Liver (tissue), 9 donors: ENCODE data around the gene CKMT2. TPM values are rescaled to one million over a fixed set of nuclear protein-coding genes. Genes with fewer than 3 reads are reported as not detected.
A peak's percentile ranks its signal among the peaks of the same experiment; 100 is the strongest.

Source experiments
- DNase-seq: peaks from one replicate; pipeline ENCODE4 v3.0.0-alpha.2; 2017; ENCODE audit warnings: low spot score
- H3K27ac ChIP-seq, 2 donors: one replicate each; pipeline ENCODE4 v1.7.0; 2013; ENCODE audit warnings: inconsistent platforms in 2 of 2, low read length in 2 of 2, control low read depth in 1 of 2, low read depth in 1 of 2, mild to moderate bottlenecking in 1 of 2
- H3K27me3 ChIP-seq, 4 donors: one replicate each; pipeline versions ENCODE4 v1.6.1 to v1.7.0; 2013; ENCODE audit warnings: low read length in 3 of 4, inconsistent platforms in 1 of 4, mild to moderate bottlenecking in 1 of 4, moderate library complexity in 1 of 4; ENCODE audit not compliant: control insufficient read depth in 4 of 4, insufficient read depth in 4 of 4
- H3K36me3 ChIP-seq, 4 donors: one replicate each; pipeline versions ENCODE4 v1.6.1 to v1.7.0; 2013; ENCODE audit warnings: low read length in 3 of 4, mild to moderate bottlenecking in 3 of 4, low read depth in 1 of 4, moderate library complexity in 1 of 4; ENCODE audit not compliant: control insufficient read depth in 4 of 4, insufficient read depth in 3 of 4
- H3K4me1 ChIP-seq, 4 donors: one replicate each; pipeline versions ENCODE4 v1.6.1 to v1.7.0; 2013; ENCODE audit warnings: low read length in 3 of 4, mild to moderate bottlenecking in 3 of 4, moderate library complexity in 1 of 4; ENCODE audit not compliant: control insufficient read depth in 4 of 4, insufficient read depth in 4 of 4
- H3K4me3 ChIP-seq, 3 donors: one replicate each; pipeline versions ENCODE4 v1.6.1 to v1.7.0; 2013; ENCODE audit warnings: low read length in 3 of 3, control low read depth in 1 of 3, low read depth in 1 of 3, mild to moderate bottlenecking in 1 of 3
- H3K9ac ChIP-seq, 2 donors: one replicate each; pipeline ENCODE4 v1.7.0; 2013; ENCODE audit warnings: low read length in 2 of 2, mild to moderate bottlenecking in 2 of 2, moderate library complexity in 2 of 2, control low read depth in 1 of 2, low read depth in 1 of 2
- H3K9me3 ChIP-seq, 4 donors: one replicate each; pipeline versions ENCODE4 v1.6.1 to v1.7.0; 2013; ENCODE audit warnings: low read length in 3 of 4; ENCODE audit not compliant: control insufficient read depth in 4 of 4
- ATF3 ChIP-seq: IDR thresholded peaks from 2 replicates; pipeline ENCODE4 v1.6.1; 2016; ENCODE audit warnings: antibody characterized with exemption
- EGR1 ChIP-seq, 2 donors: IDR thresholded peaks; 2 replicates each; pipeline ENCODE4 v1.6.1; 2016 to 2018; ENCODE audit warnings: antibody characterized with exemption in 2 of 2, low read depth in 2 of 2
- GABPA ChIP-seq, 2 donors: IDR thresholded peaks in 1 of 2; conservative IDR thresholded peaks in 1 of 2; 2 replicates each; pipeline ENCODE4 v1.6.1; 2016; ENCODE audit warnings: antibody characterized with exemption in 2 of 2, mild to moderate bottlenecking in 1 of 2, moderate library complexity in 1 of 2
- HNF4A ChIP-seq, 2 donors: conservative IDR thresholded peaks; 2 replicates each; pipeline ENCODE4 v1.6.1; 2016; ENCODE audit warnings: antibody characterized with exemption in 2 of 2, mild to moderate bottlenecking in 2 of 2
- REST ChIP-seq: IDR thresholded peaks from 2 replicates; pipeline ENCODE4 v1.6.1; 2016; ENCODE audit warnings: antibody characterized with exemption, mild to moderate bottlenecking
- RXRA ChIP-seq, 2 donors: IDR thresholded peaks; 2 replicates each; pipeline ENCODE4 v1.6.1; 2017 to 2018; ENCODE audit warnings: antibody characterized with exemption in 2 of 2, mild to moderate bottlenecking in 1 of 2
- SP1 ChIP-seq: IDR thresholded peaks from 2 replicates; pipeline ENCODE4 v1.6.1; 2018; ENCODE audit warnings: antibody characterized with exemption, mild to moderate bottlenecking
- TAF1 ChIP-seq: conservative IDR thresholded peaks from 2 replicates; pipeline ENCODE4 v1.6.1; 2016; ENCODE audit warnings: antibody characterized with exemption, mild to moderate bottlenecking
- YY1 ChIP-seq: IDR thresholded peaks from 2 replicates; pipeline ENCODE4 v1.6.1; 2016; ENCODE audit warnings: antibody characterized with exemption, mild to moderate bottlenecking
- WGBS: extraction: QIAGEN DNeasy Blood & Tissue Kit; methylation state at CpG from one replicate; pipeline ENCODE4 v1.1.7; 2013; 5-methylcytosine and 5-hydroxymethylcytosine counted together
- polyA plus RNA-seq, 2 donors: library from polyadenylated mRNA; stranded (reverse) in 1 of 2; unstranded in 1 of 2; fragments of 200-250 nt in 1 of 2; fragments of >200 nt in 1 of 2; fragmentation: Nextera tagmentation in 1 of 2; extraction: Ambion mirVana in 1 of 2; gene quantifications; one replicate each; pipeline versions ENCODE4 v1.2.1 to v1.2.3, GENCODE V29; 2013 to 2015
- total RNA-seq, 2 donors: library from RNA; depleted of rRNA; stranded (reverse); fragments of >200 nt; gene quantifications; one replicate each; pipeline ENCODE4 v1.2.3, GENCODE V29; 2014
- TF ChIP-seq, protein P1 (sequence below): IDR thresholded peaks from 2 replicates; pipeline ENCODE4 v1.6.1; 2016; ENCODE audit warnings: antibody characterized with exemption
- donor health status: healthy.
- donor health status: healthy.
- donor health status: healthy.
- donor health status: healthy.
- donor health status: healthy.

CKMT2 gene
- total RNA-seq = 1 to 10 TPM in 1 of 2 donors, under 1 TPM in 1; 0.59 to 2.6 TPM
- 1 to 10 TPM in 1 of 2 donors, under 1 TPM in 1; 0.20 to 1.1 TPM for polyA plus RNA-seq

DNA sequence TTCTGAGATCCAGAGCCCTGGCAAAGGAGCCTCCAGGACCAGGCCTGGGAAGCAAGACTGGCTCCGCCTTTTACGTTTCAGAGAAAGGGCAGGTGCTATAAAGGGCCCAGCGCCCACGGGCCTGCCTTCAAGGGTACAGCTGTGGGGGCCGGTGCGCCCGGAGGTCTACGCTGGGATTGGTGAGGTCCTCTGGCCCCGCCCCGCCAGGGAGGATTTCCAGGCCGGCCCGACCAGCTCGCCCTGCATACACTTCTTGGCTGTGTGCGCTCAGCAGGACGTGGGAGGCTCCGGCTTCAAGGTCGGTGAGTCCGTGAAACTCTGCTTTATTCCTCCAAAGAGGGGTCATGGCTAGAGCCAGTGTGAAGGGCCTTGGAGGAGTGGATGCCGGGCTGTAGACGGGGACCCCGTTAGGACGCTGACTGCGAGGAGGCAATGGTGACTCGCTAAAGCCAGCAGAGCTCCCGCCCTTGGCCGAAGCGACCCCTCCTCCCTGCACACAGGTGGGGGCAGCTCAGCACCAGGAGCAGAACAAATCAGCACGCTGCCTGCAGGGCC is at the start of gene CKMT2:
Gene CKMT2 (plus strand): TSS at position 243 of the 555 bp plus-strand sequence. CDS start 17,811 bp downstream, outside the sequence.
- TF ChIP-seq SP1 (no peak), HNF4A (conservative IDR thresholded peaks at IDR 0.05) (no peak), RXRA (IDR thresholded peaks at IDR 0.05) (no peak), GABPA (IDR thresholded peaks at IDR 0.05 in 1 of 2, conservative IDR thresholded peaks at IDR 0.05 in 1 of 2) (no peak)
- H3K36me3 ChIP-seq = no peaks in the 10 kb centered on the region
- H3K4me1 ChIP-seq = peaks cover 0 to 8% (median 3%) of the 10 kb centered on the region in 4 donors
- H3K27ac ChIP-seq = peak within 1 kb of the TSS in 1 of 2 donors; percentile 11
- peak; percentile 55 for DNase-seq
- WGBS = 20% methylated on average over 28 of the region's 28 CpGs
- no peaks in the 10 kb centered on the region for H3K27me3 ChIP-seq
- no peak within 1 kb of the TSS for H3K9ac ChIP-seq
- no peaks in the 10 kb centered on the region for H3K9me3 ChIP-seq
- H3K4me3 ChIP-seq = peak within 1 kb of the TSS in 2 of 3 donors; percentile 7 to 23

DNA sequence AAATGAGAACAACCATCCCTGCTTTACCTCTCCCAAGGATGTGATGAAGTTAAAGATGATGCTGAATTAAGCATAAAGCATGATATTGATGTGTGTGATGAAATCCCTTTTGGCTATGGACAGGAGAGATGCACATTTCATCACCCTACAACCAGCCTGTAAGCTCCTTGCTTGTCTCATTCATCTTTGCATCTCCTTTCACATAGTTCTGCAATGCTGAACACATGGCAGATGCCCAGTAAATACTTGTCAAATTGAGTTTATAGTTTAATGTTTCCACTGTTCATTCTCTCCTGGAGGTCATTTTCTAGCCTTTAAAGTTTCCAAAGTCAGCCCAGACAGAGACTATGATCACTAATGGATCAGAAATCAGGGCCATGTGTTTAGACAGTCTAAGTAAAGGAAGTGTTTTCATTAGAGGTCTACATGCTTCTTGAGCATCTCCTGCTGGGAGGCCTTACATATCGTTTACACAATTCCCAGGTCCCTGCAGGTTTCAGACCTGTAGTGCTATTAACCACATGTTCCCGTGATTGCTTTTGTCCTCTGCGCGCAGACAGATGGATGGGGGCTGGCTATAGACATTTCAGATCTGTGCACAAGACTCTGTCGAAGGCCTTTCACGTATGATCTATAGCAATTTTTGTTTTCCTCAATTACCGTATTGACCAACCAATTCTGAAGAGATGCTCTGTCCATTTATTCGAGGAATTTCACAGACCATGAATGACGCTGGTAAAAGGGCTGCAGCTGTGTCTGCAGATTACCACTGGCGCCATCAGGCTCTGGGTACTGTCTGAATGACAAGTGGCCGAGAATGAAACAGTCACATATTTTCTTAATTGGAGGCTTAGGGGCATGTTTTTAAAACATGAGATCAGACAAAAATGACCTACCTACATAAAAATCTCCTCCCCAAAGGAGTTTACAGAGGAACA is 49.0 kb upstream of the CKMT2 start:
- no peaks in the 10 kb centered on the region for H3K36me3 ChIP-seq
- no peak overlapping the region for H3K27ac ChIP-seq
- no peak overlapping the region for H3K4me3 ChIP-seq
- no peaks in the 10 kb centered on the region for H3K4me1 ChIP-seq
- no peaks in the 10 kb centered on the region for H3K9me3 ChIP-seq
- H3K9ac ChIP-seq = no peak overlapping the region
- TF ChIP-seq SP1 = no peak
- TF ChIP-seq, protein P1, sequence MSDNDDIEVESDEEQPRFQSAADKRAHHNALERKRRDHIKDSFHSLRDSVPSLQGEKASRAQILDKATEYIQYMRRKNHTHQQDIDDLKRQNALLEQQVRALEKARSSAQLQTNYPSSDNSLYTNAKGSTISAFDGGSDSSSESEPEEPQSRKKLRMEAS = no peak
- 90% methylated on average over 11 of the region's 11 CpGs for WGBS
- no peaks in the 10 kb centered on the region for H3K27me3 ChIP-seq
- no peak for DNase-seq

- no peak for TF ChIP-seq GABPA (IDR thresholded peaks at IDR 0.05 in 1 of 2, conservative IDR thresholded peaks at IDR 0.05 in 1 of 2)
- TF ChIP-seq EGR1 (IDR thresholded peaks at IDR 0.05; ENCODE audit: low read depth in 2 of 2) = no peak
- TF ChIP-seq REST = no peak
- no peak for TF ChIP-seq YY1
- no peak for TF ChIP-seq RXRA (IDR thresholded peaks at IDR 0.05)
- TF ChIP-seq ATF3 = no peak
- no peak for TF ChIP-seq TAF1
- H3K9ac ChIP-seq = no peak overlapping the region
- no peak overlapping the region for H3K4me3 ChIP-seq
- H3K27me3 ChIP-seq = no peaks in the 10 kb centered on the region
- DNase-seq = no peak
- no peak overlapping the region for H3K27ac ChIP-seq
- WGBS = 91% methylated on average over 6 of the region's 6 CpGs
- H3K4me1 ChIP-seq = no peaks in the 10 kb centered on the region
- no peaks in the 10 kb centered on the region for H3K36me3 ChIP-seq
- H3K9me3 ChIP-seq = no peaks in the 10 kb centered on the region
These were observed 48.4 kb upstream of the CKMT2 start for GRCh38 chr5:81184749-81185110.
